Astrocyte of the spinal cord (primary cell): Measurements from ENCODE around the gene ACSS2.

Experiments used
- DNase-seq: peaks from one replicate; pipeline ENCODE4 v3.0.0; 2011; ENCODE audit warnings: low read depth, low spot score
- H3K4me3 ChIP-seq: 2 replicates; pipeline ENCODE4 v1.5.1; 2011; ENCODE audit warnings: low read depth, mild to moderate bottlenecking, low read length, moderate library complexity
- in situ Hi-C: cut with HindIII; loops from 2 replicates; pipeline ENCODE4 v1.10.0; 2017; ENCODE audit warnings: low sequenced_read_pairs
- TF ChIP-seq, protein P1 (sequence below): IDR thresholded peaks from 2 replicates; pipeline ENCODE4 v1.5.1; 2012; ENCODE audit warnings: low read depth, mild to moderate bottlenecking, low read length, inconsistent platforms

ACSS2 gene

DNA sequence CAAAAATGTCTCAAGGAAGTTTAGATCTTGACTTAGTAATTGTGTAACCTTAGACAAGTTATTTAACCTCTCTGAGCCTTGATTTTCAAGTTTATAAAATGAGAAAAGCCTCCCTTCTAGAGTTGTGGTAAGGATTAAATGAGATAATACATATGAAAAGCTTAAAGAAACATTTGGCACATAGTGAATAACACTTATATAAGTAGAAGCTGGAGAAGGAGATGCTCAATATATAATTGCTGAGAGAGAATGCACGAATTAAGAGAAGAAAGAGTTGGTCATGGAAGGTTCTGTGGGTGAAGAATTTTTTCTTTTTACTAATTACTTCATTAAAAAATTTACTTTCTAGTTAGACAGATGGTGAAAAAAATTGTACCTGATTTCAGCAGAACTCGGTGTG, 5.3 kb downstream of the ACSS2 start:
- DNase-seq: no peak
- H3K4me3 ChIP-seq: no peak overlapping the region
- in situ Hi-C loops: no loop called here
- TF ChIP-seq, protein P1, sequence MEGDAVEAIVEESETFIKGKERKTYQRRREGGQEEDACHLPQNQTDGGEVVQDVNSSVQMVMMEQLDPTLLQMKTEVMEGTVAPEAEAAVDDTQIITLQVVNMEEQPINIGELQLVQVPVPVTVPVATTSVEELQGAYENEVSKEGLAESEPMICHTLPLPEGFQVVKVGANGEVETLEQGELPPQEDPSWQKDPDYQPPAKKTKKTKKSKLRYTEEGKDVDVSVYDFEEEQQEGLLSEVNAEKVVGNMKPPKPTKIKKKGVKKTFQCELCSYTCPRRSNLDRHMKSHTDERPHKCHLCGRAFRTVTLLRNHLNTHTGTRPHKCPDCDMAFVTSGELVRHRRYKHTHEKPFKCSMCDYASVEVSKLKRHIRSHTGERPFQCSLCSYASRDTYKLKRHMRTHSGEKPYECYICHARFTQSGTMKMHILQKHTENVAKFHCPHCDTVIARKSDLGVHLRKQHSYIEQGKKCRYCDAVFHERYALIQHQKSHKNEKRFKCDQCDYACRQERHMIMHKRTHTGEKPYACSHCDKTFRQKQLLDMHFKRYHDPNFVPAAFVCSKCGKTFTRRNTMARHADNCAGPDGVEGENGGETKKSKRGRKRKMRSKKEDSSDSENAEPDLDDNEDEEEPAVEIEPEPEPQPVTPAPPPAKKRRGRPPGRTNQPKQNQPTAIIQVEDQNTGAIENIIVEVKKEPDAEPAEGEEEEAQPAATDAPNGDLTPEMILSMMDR: no peak

DNA sequence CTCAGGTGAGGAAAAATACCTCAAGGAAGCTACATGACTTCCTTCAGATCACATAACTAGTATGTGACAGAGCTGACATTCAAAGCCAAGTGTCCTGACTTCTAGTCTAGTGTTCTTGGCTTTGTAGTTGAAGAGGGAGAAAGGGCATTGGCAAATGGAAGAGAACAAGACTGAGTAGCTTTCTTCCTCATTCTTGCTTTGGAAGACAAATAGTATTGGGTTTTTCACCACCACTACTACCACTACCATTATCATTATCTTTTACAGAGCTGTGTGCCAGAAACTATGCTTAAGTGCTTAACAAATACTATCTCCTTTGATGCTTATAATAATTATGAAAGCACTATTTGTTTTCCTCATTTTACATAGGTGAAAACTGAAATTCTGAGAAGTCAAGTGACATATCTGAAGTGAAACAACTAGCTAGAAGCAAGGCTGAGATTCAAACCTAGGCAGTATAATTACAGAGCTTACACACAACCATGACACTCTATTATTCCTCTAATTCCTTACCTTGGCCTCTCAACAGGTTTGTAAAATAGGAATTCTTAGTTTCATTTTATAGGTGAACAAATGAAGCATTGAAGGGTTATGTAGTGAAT, 6.8 kb downstream of the ACSS2 start:
- TF ChIP-seq, protein P1: no peak
- H3K4me3 ChIP-seq: no peak overlapping the region
- no peak for DNase-seq
- in situ Hi-C loops: no loop called here

DNA sequence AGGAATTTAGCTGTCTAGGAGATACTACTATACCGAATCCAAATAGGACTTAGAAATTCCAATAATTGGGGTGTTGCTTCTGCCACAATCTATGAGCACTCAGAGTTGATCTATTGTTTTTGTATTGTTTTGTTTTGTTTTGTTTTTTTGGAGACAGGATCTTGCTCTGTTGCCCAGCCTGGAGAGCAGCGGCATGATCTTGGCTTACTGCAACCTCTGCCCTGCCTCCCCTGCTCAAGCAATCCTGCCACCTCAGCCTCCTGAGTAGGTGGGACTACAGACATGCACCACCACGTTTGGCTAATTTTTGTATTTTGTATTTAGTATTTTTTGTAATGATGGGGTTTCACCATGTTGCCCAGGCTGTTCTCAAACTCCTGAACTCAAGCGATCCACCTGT, 7.4 kb downstream of the ACSS2 start:
- DNase-seq: no peak
- H3K4me3 ChIP-seq: no peak overlapping the region
- TF ChIP-seq, protein P1: no peak
- in situ Hi-C loops: no loop called here

DNA sequence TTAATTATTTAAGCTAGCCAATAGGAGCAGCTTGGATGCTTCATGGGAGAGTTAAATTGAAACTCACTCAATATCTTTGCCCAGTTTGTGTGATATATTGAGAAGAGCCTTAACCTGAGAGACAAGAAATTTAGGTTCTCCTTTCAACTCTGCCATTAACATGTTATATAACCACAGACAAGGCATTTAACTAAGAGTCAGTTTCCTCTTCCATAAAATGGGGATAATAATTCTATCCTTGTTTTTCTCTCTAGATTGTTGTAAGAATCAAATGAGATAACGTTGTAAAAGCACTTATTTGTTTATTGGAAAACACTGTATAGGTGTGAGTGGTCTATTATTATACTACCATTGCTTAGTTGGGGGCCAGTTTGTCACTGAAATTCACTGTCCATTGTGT, 7.8 kb downstream of the ACSS2 start:
- DNase-seq: no peak
- TF ChIP-seq, protein P1: no peak
- no peak overlapping the region for H3K4me3 ChIP-seq
- in situ Hi-C loops: no loop called here

DNA sequence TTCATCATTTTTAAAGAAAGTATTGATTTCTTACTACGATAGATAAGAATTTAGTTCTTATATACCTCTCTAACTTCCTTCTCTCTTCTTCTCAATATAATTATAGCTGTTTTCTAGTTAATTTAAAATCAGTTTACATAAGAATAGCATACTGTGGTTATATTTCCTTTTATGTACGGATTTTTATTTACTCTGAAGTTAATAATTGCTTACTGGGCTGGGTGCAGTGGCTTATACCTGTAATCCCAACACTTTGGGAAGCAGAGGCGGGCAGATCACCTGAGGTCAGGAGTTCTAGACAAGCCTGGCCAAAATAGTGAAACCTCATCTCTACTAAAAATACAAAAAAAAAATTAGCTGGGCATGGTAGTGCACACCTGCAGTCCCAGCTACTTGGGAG, 9.7 kb downstream of the ACSS2 start:
- TF ChIP-seq, protein P1: no peak
- in situ Hi-C loops: no loop called here

DNA sequence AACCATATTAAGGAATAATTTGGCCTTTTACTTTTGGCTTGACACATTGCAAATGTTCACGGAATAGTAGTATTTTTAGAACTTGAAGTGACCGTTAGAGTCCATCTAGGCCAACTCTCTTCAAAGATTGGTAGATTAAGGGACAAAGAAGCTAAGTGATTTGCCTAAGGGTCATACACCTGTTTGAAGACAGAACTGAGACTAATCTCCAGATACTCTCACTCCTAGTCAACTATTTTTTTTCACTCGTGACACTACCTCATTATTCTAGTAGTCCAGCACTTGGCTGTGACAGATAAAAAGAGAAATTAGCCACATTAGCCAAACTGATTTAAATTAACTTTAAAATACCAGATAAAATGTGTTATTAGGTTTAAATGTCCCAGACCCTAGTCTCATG, 10.6 kb downstream of the ACSS2 start:
- in situ Hi-C loops: no loop called here
- H3K4me3 ChIP-seq: no peak overlapping the region
- TF ChIP-seq, protein P1: no peak
- DNase-seq: no peak

More for the DNA sequence above, 9.7 kb downstream of the ACSS2 start:
- no peak overlapping the region for H3K4me3 ChIP-seq
- no peak for DNase-seq

DNA sequence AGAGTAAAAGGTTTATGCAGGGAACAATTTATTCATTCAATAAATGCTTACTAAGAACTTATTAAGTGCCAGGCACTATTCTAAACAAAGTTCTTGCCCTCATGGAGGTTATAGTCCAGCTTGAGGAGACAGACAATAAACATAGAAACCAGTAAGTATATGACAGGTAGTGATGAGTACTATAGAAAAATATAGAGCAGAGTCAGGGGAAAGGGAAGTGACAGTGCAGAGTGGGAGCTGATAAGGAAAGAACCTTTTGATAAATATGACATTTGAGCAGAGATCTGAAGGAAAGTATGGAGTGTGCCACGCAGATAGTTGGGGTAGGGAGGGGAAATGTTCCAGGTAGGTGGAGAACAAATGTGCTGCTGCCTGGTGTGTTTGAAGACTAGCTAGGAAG, 12.1 kb downstream of the ACSS2 start:
- in situ Hi-C loops: no loop called here
- DNase-seq: no peak
- TF ChIP-seq, protein P1: no peak
- H3K4me3 ChIP-seq: no peak overlapping the region
